EH (cell line): ENCODE results near the gene JUN.

ENCODE experiments used
- DNase-seq: peaks from one replicate; pipeline ENCODE4 v3.0.0-alpha.2; 2015; ENCODE audit warnings: low read depth

The JUN gene

DNA sequence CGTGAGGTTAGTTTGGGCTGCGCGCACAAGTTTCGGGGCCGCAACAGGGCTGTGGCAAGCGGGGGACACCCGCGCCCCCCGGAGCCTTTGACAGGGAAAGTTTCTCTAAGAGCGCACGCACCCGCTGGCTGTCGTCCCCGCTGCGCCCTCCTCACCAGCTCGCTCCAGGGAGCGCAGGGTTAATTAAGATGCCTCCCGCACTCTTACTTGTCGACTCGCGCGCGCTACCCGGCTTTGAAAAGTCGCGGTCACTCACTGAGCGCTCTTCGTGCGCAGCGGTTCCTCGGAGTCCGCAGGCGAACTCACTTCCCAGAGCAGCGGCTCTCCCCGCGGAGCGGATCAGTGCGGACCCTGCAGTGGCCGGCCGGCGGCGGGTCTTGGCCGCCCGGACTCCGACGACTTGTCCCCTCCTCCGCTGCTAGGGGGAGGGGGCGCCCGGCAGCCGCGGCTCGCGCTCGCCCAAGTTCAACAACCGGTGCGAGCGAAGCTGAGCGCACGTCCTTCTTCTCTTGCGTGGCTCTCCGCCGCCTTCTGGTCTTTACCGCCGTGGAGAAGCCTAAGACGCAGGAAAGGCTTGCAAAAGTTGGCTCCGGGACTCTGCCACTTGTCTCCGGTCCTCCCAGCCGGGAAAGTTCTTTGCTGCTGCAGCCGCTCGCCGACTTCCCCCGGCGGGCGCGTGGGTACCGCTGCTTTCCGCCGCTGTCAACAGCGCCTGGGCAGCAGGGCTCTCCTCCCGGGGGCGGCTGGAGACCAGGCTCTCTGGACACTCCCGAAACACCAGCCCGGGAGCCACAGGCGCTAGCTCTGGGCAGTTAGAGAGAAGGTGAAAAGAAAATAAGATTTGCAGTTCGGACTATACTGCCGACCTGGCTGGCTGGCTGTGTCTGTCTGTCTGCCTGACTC is 506 bp downstream of the JUN start:
- DNase-seq = peak; percentile 66

DNA sequence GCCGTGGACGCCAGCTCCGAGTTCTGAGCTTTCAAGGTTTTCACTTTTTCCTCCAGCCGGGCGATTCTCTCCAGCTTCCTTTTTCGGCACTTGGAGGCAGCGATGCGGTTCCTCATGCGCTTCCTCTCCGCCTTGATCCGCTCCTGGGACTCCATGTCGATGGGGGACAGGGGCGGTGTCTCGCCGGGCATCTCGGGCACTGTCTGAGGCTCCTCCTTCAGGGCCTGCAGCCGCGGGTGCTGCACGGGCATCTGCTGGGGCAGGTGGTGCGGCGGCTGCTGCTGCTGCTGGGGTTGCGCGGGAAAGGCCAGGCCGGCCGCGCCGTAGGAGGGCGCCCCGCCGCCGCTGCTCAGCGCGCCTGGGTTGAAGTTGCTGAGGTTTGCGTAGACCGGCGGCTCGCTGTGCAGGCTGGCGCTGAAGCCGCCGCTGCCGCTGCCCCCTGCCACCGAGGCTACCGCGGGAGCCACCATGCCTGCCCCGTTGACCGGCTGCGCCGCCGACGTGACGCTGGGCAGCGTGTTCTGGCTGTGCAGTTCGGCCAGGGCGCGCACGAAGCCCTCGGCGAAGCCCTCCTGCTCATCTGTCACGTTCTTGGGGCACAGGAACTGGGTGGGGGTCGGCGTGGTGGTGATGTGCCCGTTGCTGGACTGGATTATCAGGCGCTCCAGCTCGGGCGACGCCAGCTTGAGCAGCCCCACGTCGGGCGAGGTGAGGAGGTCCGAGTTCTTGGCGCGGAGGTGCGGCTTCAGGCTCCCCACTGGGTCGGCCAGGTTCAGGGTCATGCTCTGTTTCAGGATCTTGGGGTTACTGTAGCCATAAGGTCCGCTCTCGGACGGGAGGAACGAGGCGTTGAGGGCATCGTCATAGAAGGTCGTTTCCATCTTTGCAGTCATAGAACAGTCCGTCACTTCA is 1.4 kb downstream of the JUN start:
- peak; percentile 50 for DNase-seq

DNA sequence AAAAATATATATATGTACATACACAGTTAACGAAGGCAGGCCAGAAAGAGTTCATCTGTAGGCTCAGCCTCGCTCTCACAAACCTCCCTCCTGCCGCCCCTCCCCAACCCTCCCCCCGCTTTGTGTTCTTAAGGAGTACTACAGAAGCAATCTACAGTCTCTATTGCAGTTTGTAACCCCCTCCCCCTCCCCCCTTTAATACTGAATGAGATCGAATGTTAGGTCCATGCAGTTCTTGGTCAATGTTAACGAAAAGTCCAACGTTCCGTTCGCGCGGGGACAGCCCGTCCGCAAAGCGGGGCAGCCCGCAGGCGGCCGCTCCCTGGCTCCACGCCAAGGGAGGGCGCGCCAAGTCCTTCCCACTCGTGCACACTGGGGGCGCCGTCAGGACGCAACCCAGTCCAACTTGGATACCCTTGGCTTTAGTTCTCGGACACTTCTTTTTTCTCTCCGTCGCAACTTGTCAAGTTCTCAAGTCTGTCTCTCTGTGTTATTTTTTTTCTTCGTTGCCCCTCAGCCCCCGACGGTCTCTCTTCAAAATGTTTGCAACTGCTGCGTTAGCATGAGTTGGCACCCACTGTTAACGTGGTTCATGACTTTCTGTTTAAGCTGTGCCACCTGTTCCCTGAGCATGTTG is 2.2 kb downstream of the JUN start:
- DNase-seq = peak; percentile 74

DNA sequence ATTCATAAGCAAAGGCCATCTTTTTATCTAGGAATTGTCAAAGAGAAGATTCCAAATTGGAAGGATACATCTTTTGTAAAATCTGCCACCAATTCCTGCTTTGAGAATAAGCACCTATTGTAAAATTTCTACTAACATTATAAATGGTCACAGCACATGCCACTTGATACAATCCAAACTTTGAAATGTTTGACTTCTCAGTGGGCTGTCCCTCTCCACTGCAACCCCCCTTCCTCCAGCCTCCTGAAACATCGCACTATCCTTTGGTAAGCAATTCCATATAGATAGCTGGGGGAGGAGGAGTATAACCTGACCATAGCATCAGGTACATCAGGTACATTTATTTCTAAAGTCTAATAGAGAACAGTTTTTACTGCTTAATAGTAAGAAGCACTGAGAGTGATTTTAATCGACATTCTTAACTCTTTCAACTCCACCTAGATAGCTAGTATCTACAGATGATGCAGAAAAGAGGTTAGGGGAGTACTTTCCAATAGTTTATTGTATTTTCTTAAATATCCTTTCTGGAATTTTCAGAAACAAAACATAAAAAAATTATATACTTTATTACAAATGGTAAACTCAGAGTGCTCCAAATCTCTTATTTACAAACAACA is 2.9 kb downstream of the JUN start:
- peak; percentile 29 for DNase-seq

DNA sequence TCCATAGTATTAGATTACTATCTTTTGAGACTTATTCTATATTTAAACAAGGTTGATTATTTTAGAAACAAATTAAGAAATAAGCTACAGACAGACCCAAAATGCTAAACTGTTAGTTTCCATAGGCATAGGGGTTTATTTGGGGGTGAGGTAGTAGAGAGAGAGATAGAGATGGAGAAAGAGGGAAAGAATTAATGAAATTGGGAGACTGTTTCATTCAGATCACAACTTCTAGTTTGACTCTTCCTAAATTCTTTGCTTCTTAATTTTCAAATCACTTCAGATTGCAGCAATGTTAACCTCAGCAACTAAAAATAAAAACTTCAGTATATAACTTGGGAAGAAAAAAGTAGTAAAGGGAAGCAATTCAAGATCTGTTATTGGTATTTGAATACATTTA is 3.4 kb downstream of the JUN start:
- no peak for DNase-seq

DNA sequence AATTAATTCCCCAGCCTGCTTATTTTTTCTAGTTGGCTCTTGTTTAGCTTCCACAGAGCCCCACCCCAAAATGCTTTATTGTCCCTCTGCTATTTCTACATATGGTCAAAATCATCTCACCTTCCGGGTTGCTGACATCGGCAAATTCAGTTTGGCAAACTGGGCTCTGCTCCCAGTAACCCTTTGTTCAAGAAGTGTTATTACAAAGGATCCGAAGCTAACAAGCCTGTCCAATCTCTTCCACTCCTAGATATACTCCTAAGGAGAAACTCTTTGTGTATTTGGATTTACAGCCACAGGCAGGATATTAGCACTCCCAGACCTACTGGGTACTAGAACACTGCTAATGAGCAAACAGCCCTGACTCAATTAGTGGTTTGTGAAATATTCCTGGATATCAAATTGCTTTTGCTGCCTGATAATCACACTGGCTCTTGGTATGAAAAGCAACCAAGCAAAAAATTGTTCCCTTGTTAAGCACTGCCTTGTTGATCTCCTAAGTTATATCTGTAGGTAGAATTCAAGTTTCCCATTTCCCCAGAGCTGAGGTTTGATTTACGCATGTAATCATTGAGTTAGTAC is 4.0 kb downstream of the JUN start:
- peak; percentile 68 for DNase-seq

DNA sequence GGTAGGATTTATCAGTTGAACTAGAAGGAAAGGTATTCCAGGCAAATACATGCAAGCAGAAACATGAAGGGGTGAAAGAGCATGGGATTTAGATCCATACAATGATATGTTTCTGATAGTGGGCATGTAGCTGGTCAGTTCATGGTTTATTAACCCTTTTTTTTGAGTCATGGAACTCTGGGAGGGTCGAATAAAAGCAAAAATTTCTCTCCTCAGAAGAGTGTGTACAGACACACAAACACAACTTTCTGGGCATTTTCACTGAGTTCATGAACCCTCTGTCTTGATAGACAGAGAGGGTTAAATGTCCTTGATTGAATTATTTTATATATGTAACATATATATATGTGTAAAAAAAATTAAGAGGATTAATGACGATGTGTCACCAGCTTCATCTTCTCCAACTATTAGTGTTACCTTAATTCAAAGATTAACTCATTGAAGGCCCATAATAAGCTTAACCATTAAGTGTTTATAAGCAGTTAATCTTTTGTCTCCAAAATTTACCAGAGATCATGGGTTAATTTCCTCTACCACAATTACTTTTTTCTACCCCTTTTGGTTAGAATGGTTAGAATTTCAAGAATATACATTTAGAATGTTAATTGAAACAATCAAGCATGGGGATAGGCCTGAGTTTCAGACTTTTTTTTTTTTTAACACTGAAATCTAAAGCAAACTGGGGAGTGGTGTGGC is 4.6 kb downstream of the JUN start:
- no peak for DNase-seq

DNA sequence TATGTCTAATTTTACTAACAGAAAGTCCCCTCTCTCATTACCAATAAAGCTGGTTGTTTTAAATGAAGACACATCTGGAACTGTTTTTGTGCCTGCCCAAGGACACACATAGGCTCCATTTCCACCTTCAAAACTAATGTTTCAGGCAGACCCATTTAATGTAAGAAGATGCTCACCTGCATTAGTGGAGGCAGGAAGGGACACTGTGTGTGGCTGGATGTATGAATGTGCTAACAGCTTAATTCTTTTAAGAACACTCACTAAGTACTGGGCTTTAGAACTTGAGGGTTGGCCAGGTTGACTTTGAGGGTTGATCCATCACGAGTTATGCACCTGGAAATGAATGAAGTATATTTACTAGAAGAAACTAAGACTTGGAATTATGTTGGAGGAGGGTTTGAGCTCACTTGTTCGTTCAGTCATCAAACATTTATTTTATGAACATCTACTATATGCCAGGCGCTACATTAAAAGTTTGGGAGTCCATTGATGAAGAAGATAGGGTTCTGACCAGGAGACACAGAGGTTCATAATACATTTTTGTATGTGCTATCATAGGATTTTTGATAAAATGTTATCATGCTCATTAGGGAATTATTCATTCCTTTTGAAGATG is 5.4 kb downstream of the JUN start:
- DNase-seq = no peak

DNA sequence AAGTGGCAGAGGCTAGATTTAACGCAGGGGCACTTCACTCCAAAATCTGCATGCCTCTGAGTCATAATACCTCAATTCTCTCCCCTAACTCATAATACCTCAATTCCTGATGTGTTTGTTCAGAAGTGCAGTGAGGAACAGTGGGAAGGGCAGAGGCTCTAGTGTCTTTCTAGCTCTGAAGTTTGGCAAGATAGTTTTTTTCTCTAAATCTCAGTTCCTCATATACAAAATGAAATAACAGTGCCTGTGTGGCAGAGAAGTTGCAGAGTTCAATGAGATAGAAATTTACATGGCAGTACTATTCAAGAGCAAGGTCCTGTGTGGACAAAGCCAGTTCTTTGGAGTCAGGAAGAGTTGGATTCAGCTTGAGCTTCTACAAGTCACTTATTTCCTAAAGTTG is 9.8 kb downstream of the JUN start:
- no peak for DNase-seq

DNA sequence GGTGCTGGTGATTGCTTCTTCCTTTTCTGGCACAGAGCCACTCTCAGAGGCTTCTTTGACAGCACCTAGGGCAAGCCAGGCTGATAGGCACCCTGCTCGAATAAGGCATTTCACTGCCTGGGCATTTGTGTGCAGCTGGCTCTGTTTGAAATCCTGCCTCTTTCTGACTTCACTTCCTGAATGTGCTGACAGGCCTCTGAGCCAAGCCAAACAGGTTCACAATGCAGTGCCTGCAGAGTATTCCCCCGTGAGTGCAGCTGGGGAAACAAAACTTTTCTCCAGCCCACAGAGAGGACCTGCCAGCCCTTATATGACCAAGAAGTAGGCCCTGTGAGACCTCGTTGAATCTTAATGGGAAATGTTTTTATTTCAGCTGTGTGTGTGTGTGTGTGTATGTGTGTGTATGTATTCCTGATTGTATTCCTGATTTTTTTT is 10.4 kb downstream of the JUN start:
- peak; percentile 61 for DNase-seq

DNA sequence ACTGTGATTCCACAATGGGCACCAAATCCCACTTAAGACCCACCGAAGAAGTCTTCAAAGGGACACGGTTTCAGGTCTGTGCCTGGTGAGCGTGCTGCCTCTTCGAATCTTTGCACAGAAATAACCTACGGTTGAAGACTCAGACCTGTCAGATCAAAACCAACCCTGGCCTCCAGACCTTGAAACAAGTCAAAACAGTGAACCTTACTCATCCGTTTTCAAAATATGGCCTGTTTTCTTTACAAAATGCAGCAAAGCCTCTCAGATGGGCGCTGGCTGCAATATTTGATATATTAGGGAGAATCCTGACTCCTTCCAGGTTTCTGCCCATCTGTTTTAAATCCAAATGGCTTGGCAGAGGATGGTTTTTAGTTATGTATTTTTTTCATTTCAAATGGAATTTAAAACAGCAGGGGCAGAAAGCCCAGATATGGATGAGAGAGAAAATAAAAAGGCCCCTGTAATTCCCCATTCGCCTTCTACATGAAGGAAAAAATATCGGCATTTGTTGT is 14.0 kb downstream of the JUN start:
- DNase-seq = no peak

DNA sequence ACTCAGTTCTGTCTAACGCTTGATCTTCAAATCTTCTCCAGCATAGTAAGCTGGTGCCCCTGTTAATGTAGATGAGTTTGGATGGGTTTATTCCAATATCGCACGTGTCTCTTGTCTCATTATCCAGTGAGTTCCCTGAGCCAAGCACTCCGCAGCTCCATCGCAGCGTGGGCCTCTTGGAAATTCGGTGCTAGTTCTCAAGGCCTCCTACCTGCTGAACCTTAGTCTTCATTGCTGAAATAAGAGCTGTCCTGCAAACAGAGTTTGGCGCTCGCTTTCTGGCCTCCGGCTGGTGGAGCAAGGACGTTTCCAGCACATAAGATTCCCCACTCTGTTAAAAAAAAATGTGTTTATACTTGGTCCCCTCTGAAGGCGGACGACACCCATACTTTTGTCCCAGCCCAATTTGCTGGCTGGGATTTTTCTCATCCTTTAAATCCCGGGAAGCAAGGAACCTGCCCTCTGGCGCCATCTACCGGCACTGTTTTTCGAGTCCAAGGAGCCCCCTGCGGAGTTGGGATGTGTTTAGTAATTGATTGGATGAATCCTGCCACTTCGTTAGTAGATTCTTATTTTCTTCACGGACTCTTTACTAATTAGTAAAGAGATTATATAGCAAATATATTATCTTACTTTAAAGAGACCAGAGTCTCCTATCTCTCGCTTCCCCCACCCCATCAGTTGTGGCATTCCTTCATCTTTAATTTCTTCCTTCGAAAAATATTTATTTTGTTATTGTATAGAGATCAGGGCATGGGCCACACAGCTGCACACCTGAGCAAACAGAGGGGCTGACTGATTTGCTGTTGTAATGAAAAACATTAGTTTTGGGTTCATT is 14.7 kb downstream of the JUN start:
- peak; percentile 73 for DNase-seq

DNA sequence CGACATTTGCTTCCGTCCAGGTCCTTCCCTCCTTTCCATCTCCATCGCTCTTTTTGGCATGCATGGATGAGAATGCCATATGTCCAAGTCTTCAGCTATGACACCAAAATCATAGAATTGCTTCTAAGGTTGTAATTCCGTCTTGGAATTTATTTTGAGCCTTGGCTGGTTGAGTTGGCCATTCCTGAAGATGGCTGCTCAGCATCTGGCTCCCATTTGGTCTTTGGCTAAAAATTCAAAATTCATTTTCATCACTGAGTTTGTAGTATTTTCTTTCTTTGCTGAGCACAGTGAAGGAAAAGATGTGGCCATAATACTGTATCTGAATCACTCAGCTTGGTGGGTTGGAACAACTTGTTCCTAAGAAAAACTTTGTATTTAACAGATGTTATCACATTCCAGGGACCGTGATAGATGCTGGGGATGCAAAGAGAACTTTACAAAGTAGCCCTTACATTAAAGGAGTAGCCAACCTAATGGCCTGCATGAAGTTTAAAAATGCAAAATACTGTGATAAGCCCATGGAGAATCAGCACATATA is 15.6 kb downstream of the JUN start:
- DNase-seq = no peak

DNA sequence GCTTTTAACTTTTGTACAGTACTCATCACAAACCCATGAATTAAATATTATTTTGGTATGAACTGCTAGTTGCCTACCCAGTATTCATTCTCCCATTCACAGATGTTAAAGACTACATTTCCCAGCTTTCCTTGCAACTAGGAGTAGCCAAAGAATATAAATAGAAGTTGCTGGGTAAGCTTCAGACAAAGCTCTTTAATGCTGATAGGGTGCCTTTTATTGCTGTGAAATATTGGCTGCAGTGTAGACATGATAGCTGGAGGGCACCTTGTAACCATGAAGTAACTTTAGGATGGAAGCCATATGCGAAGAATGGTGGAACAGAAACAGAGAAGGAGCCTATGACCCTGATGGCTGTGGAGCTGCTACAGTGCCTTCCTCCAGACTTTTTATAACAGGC is 16.7 kb downstream of the JUN start:
- DNase-seq = no peak

DNA sequence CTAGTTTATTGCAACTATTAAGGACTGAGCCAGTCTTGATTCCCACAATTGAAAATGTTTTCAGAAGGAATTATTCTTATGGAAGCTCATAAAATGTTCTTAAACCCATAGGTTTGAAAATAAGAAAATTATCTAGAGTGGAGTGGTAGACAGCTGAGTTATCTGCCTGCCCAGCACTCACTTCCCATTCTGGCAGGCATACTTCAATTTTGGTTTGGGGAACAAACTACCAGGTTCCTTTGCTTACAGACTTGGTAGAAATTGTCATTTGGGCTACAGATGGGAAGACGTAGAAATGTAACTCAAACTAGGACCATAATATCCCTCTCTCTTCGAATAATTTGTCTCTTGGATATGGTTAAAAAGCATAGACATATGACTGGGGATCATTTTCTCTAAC is 18.4 kb downstream of the JUN start:
- no peak for DNase-seq

DNA sequence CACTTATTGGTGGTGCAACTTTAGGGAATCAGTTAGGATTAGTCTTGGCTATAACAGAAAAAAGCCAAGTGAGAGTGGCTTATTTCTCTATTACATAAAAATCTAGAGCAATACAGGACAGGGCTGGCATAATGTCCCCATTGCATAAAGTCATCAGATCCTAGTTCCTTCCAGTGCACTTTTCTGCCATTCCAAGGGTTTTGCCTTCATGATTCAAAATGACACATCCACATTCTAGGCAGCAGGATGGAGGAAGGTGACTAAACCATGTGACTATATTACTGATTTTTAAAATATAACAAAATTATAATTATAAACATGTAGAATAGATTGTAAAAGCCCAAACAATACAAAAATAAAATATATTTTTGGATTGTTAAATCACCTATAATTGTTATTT is 18.8 kb downstream of the JUN start:
- peak; percentile 54 for DNase-seq

DNA sequence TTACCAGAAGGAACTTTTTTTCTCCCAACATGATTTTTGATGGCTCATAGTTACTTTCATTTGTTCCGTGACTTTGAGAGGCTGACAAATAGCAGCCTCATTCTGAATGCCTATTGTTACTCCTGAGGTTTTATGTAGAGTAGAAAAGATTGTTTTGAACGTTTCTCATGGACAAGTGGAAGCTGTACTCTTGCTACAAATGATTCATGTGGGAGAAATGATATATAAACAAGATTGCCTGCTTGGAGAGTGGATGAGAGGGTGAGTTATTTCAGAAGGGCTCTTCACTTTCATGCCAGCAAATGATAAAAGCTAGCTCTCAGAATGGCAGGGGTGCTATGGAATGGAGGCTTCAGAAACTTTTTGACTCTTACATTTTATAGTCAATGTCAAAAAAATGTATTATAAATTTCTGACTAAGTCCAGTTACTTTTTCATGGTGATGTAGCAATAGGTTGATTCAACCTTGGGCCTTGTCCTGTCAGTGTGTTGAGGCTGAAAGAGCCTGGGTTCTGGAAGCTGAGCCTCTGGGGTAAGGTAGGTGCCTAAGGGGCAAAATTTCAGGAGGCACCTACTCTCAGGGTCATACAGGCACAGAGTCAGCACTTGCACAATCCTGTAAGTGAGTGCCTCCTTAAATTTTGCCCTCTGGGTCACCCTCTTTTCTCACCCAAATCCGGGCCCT is 19.4 kb downstream of the JUN start:
- peak; percentile 96 for DNase-seq

DNA sequence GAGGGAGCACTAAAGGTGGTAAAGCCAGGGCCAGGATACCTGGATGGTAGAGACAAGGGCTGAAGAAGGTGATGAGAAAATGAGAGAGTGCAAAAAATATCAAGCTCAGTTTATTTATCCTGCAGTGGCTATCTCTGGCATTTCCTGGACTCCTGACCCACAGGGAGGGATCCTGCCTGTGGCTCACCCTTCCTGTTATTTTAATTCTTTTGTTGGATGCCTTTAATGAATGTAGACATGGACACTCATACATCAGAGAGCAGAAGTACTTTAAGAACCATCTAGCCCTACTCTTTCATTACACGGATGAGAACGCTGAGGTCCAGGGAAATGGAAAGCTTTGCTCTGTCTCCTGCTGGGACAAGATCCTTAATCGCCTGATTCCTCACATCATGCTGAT is 20.6 kb downstream of the JUN start:
- peak; percentile 96 for DNase-seq

DNA sequence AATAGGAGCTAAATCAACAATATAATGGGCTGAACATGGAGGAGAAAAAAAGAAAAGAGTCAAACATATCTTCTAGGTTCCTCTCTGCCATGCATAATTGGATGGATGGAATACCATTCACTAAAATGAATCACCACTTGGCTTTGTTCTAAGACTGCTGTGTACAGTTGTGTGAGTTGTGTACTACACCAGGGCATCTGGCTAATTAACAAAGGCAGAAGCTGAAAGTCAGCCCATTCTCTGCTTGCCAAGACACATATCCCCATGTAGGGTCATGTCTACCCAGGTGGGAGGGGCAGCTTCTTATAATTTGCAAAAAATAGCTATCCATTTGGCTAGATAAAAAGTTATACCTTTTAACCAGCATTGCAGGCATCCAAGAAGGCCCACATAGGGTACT is 21.0 kb downstream of the JUN start:
- peak; percentile 88 for DNase-seq
